Heart right ventricle (tissue), 16 donors: ENCODE results near the gene CPSF4L. TPM values are rescaled to one million over a fixed set of nuclear protein-coding genes. Genes with fewer than 3 reads are reported as not detected.

Experiments
- ATAC-seq, 8 donors: fragments of 200-7000 bp; cut with Tn5 transposase; one replicate each; pipeline ENCODE4 v1.9.1; 2020; ENCODE audit warnings: mild to moderate bottlenecking in 8 of 8, moderate library complexity in 8 of 8, moderate number of reproducible peaks in 1 of 8
- DNase-seq, 2 donors: peaks; one replicate each; pipeline ENCODE4 v3.0.0-alpha.2; 2020
- H3K27ac ChIP-seq, 10 donors: fragments of 200-600 bp; sonication (generic) in 2 of 10; one replicate each; pipeline versions ENCODE4 v1.5.0 to v1.8.0; 2020 to 2022; ENCODE audit warnings: mild to moderate bottlenecking in 3 of 10
- H3K27me3 ChIP-seq, 7 donors: fragments of 200-600 bp; one replicate each; pipeline ENCODE4 v1.8.0; 2021 to 2022; ENCODE audit warnings: mild to moderate bottlenecking in 2 of 7
- H3K36me3 ChIP-seq, 9 donors: fragments of 200-600 bp; sonication (generic) in 1 of 9; one replicate each; pipeline versions ENCODE4 v1.5.0 to v1.8.0; 2020 to 2022; ENCODE audit warnings: mild to moderate bottlenecking in 2 of 9
- H3K4me1 ChIP-seq, 9 donors: fragments of 200-600 bp; sonication (generic) in 1 of 9; one replicate each; pipeline versions ENCODE4 v1.5.0 to v1.8.0; 2020 to 2022; ENCODE audit warnings: mild to moderate bottlenecking in 4 of 9
- H3K4me3 ChIP-seq, 10 donors: fragments of 200-600 bp; sonication (generic) in 2 of 10; one replicate each; pipeline versions ENCODE4 v1.5.0 to v1.8.0; 2020 to 2022; ENCODE audit warnings: mild to moderate bottlenecking in 7 of 10, moderate library complexity in 2 of 10
- H3K9me3 ChIP-seq, 11 donors: fragments of 200-600 bp in 10 of 11; sonication (generic) in 2 of 11; one replicate each; pipeline versions ENCODE4 v1.5.0 to v1.8.0; 2013 to 2022; ENCODE audit warnings: mild to moderate bottlenecking in 2 of 11, control low read depth in 1 of 11, moderate library complexity in 1 of 11
- CTCF ChIP-seq, 9 donors: fragments of 200-600 bp; sonication (generic) in 2 of 9; IDR thresholded peaks; one replicate each; pipeline versions ENCODE4 v1.5.0 to v1.8.0; 2021 to 2022; ENCODE audit warnings: antibody characterized with exemption in 9 of 9, mild to moderate bottlenecking in 5 of 9, moderate library complexity in 1 of 9
- WGBS, 2 donors: extraction: QIAGEN DNeasy Blood & Tissue Kit; methylation state at CpG; one replicate each; pipeline ENCODE4 v1.1.7; 2013; ENCODE audit warnings: inconsistent platforms in 1 of 2; 5-methylcytosine and 5-hydroxymethylcytosine counted together
- intact Hi-C, 10 donors: fragments of 100-400 bp; cut with DNase I; formaldehyde crosslinking; loops; one replicate each; pipeline versions ENCODE4 v1.11.1 to v1.14.2; 2022
- polyA plus RNA-seq, 2 donors: library from polyadenylated mRNA; stranded (reverse); fragments of 200-250 nt; gene quantifications; one replicate each; pipeline ENCODE4 v1.2.3, GENCODE V29; 2013
- total RNA-seq, 10 donors: library from RNA; stranded (reverse); fragmentation: NEBNext Ultra II Directional in 3 of 10; extraction: Animal tissue kit (Norgen Biotek cat#: 25700) in 3 of 10; gene quantifications; one replicate each; pipeline versions ENCODE4 v1.2.1 to v1.2.4, GENCODE V29; 2021 to 2023
- donor health status: Arrhythmogenic right ventricular cardiomyopathy.
- donor health status: ischemic (EF 13 %, LVEDD 7.1; RV severe dilation, severe dysfunction).
- donor health status: healthy with polysubstance abuse.
- donor health status: DM: no; HTN: yes; CAD: no.
- donor health status: DM: no; HTN: no; CAD: no.
- donor health status: ischemic (EF 25% LVEDD 6.9; RV normal size, moderate dysfunction).
- donor health status: ischemic (EF 25% LVEDD 5.7; RV mildly dilated, moderate dysfunction).
- donor health status: healthy.
- donor health status: DM: yes; HTN: yes; CAD: no.
- donor health status: Ischemic cardiomyopathy.
- donor health status: ischemic (EF 35%, LVEDD 5.7; RV mildly dilated, moderate dysfunction).
- donor health status: nonischemic (EF 11% LVEDD 7.7; RV severe dilation, severe dysfunction).
- donor health status: DM: yes; HTN: yes; CAD: no.
- donor health status: PGD.
- donor health status: ischemic (EF 29% LVEDD 5.4; RV normal size, mild dysfunction).
- donor health status: nonischemic (EF 23%, LVEDD 6.1; RV moderate dilation, normal function).

The CPSF4L gene
- total and polyA plus RNA-seq, 12 donors: not detected

GRCh38 chr17:73210002-73210678 is 51.5 kb downstream of the CPSF4L start:
- Histone ChIP-seq H3K4me1 (peaks cover 0 to 19% (median 0%) of the 10 kb centered on the region in 9 donors), H3K4me3 (no peak overlapping the region), H3K27ac (no peak overlapping the region), H3K36me3 (peaks cover 0 to 83% (median 34%) of the 10 kb centered on the region in 9 donors), H3K27me3 (no peaks in the 10 kb centered on the region), H3K9me3 (no peaks in the 10 kb centered on the region)
- ATAC-seq: no peak
- 77 to 78% methylated on average over 8 of the region's 8 CpGs for WGBS, 2 donors
- intact Hi-C loops: no loop called here
- DNase-seq: no peak
- peak in 3 of 9 donors; percentile 10 to 25 (median 20) for TF ChIP-seq CTCF (IDR thresholded peaks at IDR 0.05)

- Histone ChIP-seq H3K27me3 (no peaks in the 10 kb centered on the region), H3K9me3 (no peaks in the 10 kb centered on the region), H3K4me1 (peaks cover 0 to 19% (median 0%) of the 10 kb centered on the region in 9 donors), H3K36me3 (peaks cover 0 to 83% (median 38%) of the 10 kb centered on the region in 9 donors), H3K4me3 (no peak overlapping the region), H3K27ac (no peak overlapping the region)
- TF ChIP-seq CTCF (IDR thresholded peaks at IDR 0.05): no peak
- ATAC-seq: peak in 2 of 8 donors; percentile 32 to 42
- 93 to 96% methylated on average over 13 of the region's 13 CpGs for WGBS, 2 donors
- DNase-seq: no peak
- intact Hi-C loops: no loop called here
These were observed 52.2 kb downstream of the CPSF4L start for GRCh38 chr17:73209436-73209835.

GRCh38 chr17:73208139-73208827 is 53.4 kb downstream of the CPSF4L start:
- ATAC-seq (peak in 5 of 8 donors; percentile 18 to 65 (median 51)), DNase-seq (no peak)
- WGBS, 2 donors: 76% methylated on average over 16 of the region's 16 CpGs
- intact Hi-C loops: no loop called here
- H3K4me3 ChIP-seq: no peak overlapping the region
- no peak for TF ChIP-seq CTCF (IDR thresholded peaks at IDR 0.05)
- peaks cover 2 to 29% (median 8%) of the 10 kb centered on the region in 9 donors for H3K4me1 ChIP-seq
- no peaks in the 10 kb centered on the region for H3K9me3 ChIP-seq
- H3K27ac ChIP-seq: peak overlapping the region in 1 of 10 donors; percentile 16
- no peaks in the 10 kb centered on the region for H3K27me3 ChIP-seq
- H3K36me3 ChIP-seq: peaks cover 0 to 87% (median 45%) of the 10 kb centered on the region in 9 donors

GRCh38 chr17:73205459-73205961 is 56.2 kb downstream of the CPSF4L start:
- DNase-seq (no peak), ATAC-seq (no peak)
- H3K27me3 ChIP-seq: no peaks in the 10 kb centered on the region
- peaks cover 0 to 100% (median 66%) of the 10 kb centered on the region in 9 donors for H3K36me3 ChIP-seq
- intact Hi-C loops: no loop called here
- WGBS, 2 donors: 77 to 86% methylated on average over 10 of the region's 10 CpGs
- no peaks in the 10 kb centered on the region for H3K9me3 ChIP-seq
- H3K4me1 ChIP-seq: peaks cover 2 to 51% (median 26%) of the 10 kb centered on the region in 9 donors
- H3K4me3 ChIP-seq: no peak overlapping the region
- no peak for TF ChIP-seq CTCF (IDR thresholded peaks at IDR 0.05)
- no peak overlapping the region for H3K27ac ChIP-seq
